IMR-90 (cell line): ENCODE measurements around the gene RECK. TPM values are rescaled to one million over a fixed set of nuclear protein-coding genes. Genes with fewer than 3 reads are reported as not detected.

Source experiments
- ATAC-seq: fragments of 200-7000 bp; cut with Tn5 transposase; 2 replicates; pipeline ENCODE4 v1.9.1; 2020; ENCODE audit warnings: low read depth, mild to moderate bottlenecking, moderate library complexity
- BruUV-seq: library from RNA; stranded (reverse); fragments of 400-500 nt; replicated peaks from 2 replicates; lab custom pipeline; 2021; lab: Mats Ljungman, UMichigan
- CTCF ChIA-PET: fragments of 300-600 bp; formaldehyde crosslinking; extraction: SDS; loops from one replicate; lab custom pipeline; 2021; ENCODE audit warnings: antibody characterized with exemption; lab: Yijun Ruan, JAX
- POLR2A ChIA-PET: fragments of 300-600 bp; sonication (Branson Sonifier 250); formaldehyde crosslinking; loops from one replicate; lab custom pipeline; 2022; ENCODE audit warnings: antibody characterized with exemption; ENCODE audit not compliant: unreplicated experiment; lab: Charles Lee
- DNase-seq: peaks from one replicate; pipeline ENCODE4 v3.0.0; 2013
- H2AFZ ChIP-seq: replicated peaks from 2 replicates; pipeline ENCODE3; 2013; ENCODE audit warnings: low read length, mild to moderate bottlenecking; ENCODE audit not compliant: poor library complexity
- H2AK5ac ChIP-seq: 2 replicates; pipeline ENCODE4 v1.6.1; 2013; ENCODE audit warnings: low read depth, low read length, inconsistent platforms
- H2AK9ac ChIP-seq: replicated peaks from 2 replicates; pipeline ENCODE3; 2013; ENCODE audit warnings: mild to moderate bottlenecking, low read depth, low read length, moderate library complexity; ENCODE audit not compliant: poor library complexity
- H2BK120ac ChIP-seq: 2 replicates; pipeline ENCODE4 v1.6.1; 2013; ENCODE audit warnings: low read depth, low read length, inconsistent platforms
- H2BK15ac ChIP-seq: 3 replicates; pipeline ENCODE4 v1.6.1; 2013; ENCODE audit warnings: low read depth, low read length, inconsistent platforms
- H2BK20ac ChIP-seq: 2 replicates; pipeline ENCODE4 v1.6.1; 2013; ENCODE audit warnings: low read depth, mild to moderate bottlenecking, inconsistent platforms, low read length, moderate library complexity
- H2BK5ac ChIP-seq: 2 replicates; pipeline ENCODE4 v1.6.1; 2013; ENCODE audit warnings: mild to moderate bottlenecking, low read depth, low read length, inconsistent platforms; ENCODE audit not compliant: poor library complexity, severe bottlenecking
- H3K14ac ChIP-seq: replicated peaks from 2 replicates; pipeline ENCODE4 v1.6.1; 2013; ENCODE audit warnings: low read depth, low read length, inconsistent platforms
- H3K18ac ChIP-seq: 2 replicates; pipeline ENCODE4 v1.6.1; 2013; ENCODE audit warnings: low read depth, low read length, control low read depth
- H3K23ac ChIP-seq: 2 replicates; pipeline ENCODE4 v1.6.1; 2013; ENCODE audit warnings: low read depth, low read length, inconsistent platforms
- H3K27ac ChIP-seq: 2 replicates; pipeline ENCODE4 v1.5.1; 2013; ENCODE audit warnings: mild to moderate bottlenecking, control low read depth, low read length; ENCODE audit not compliant: insufficient read depth
- H3K27me3 ChIP-seq: 2 replicates; pipeline ENCODE4 v1.6.1; 2013; ENCODE audit warnings: low read length; ENCODE audit not compliant: control insufficient read depth, insufficient read depth
- H3K36me3 ChIP-seq: 2 replicates; pipeline ENCODE4 v1.6.1; 2013; ENCODE audit warnings: low read length, mixed read lengths; ENCODE audit not compliant: control insufficient read depth, insufficient read depth
- H3K4ac ChIP-seq: 2 replicates; pipeline ENCODE4 v1.6.1; 2013; ENCODE audit warnings: low read depth, low read length, inconsistent platforms
- H3K4me1 ChIP-seq: 2 replicates; pipeline ENCODE4 v1.6.1; 2013; ENCODE audit warnings: low read length, mixed read lengths; ENCODE audit not compliant: control insufficient read depth, insufficient read depth
- H3K4me2 ChIP-seq: 2 replicates; pipeline ENCODE4 v1.6.1; 2013; ENCODE audit warnings: low read depth, mild to moderate bottlenecking, control low read depth, low read length, moderate library complexity
- H3K4me3 ChIP-seq: 2 replicates; pipeline ENCODE4 v1.5.1; 2013; ENCODE audit warnings: low read depth, mild to moderate bottlenecking, control low read depth, low read length, moderate library complexity; ENCODE audit not compliant: insufficient read depth
- H3K56ac ChIP-seq: 2 replicates; pipeline ENCODE4 v1.6.1; 2013; ENCODE audit warnings: low read length, inconsistent platforms; ENCODE audit not compliant: insufficient read depth; ENCODE audit errors: extremely low read depth
- H3K79me1 ChIP-seq, 2 experiments: 2 replicates each; pipeline ENCODE4 v1.6.1; 2013; ENCODE audit warnings: low read length in 2 of 2, inconsistent platforms in 1 of 2, low read depth in 1 of 2
- H3K9ac ChIP-seq: 2 replicates; pipeline ENCODE4 v1.6.1; 2013; ENCODE audit warnings: low read depth, low read length, control low read depth
- H3K9me1 ChIP-seq: 2 replicates; pipeline ENCODE4 v1.6.1; 2013; ENCODE audit warnings: low read length, inconsistent platforms; ENCODE audit not compliant: insufficient read depth
- H3K9me3 ChIP-seq: 2 replicates; pipeline ENCODE4 v1.6.1; 2013; ENCODE audit warnings: low read length; ENCODE audit not compliant: control insufficient read depth, insufficient read depth
- H4K20me1 ChIP-seq: 2 replicates; pipeline ENCODE4 v1.6.1; 2013; ENCODE audit warnings: low read length, inconsistent platforms; ENCODE audit not compliant: insufficient read depth
- H4K5ac ChIP-seq: 2 replicates; pipeline ENCODE4 v1.6.1; 2013; ENCODE audit warnings: mild to moderate bottlenecking, low read depth, low read length, control low read depth
- H4K8ac ChIP-seq, 2 experiments: 2 replicates each; pipeline ENCODE4 v1.6.1; 2013; ENCODE audit warnings: low read depth in 2 of 2, low read length in 2 of 2, control low read depth in 1 of 2, inconsistent platforms in 1 of 2
- H4K91ac ChIP-seq: 2 replicates; pipeline ENCODE4 v1.6.1; 2013; ENCODE audit warnings: low read depth, low read length, inconsistent platforms; ENCODE audit not compliant: insufficient read depth
- BHLHE40 ChIP-seq: fragments of 150-350 bp; IDR thresholded peaks from 2 replicates; pipeline ENCODE4 v1.6.1; 2016; ENCODE audit warnings: mild to moderate bottlenecking, low read depth, low read length
- CHD1 ChIP-seq: IDR thresholded peaks from 2 replicates; pipeline ENCODE4 v1.6.1; 2012; ENCODE audit warnings: low read depth, low read length, improper control_type of control experiment
- FOS ChIP-seq: fragments of 150-350 bp; IDR thresholded peaks from 2 replicates; pipeline ENCODE4 v1.6.1; 2016; ENCODE audit warnings: low read depth, low read length
- MAZ ChIP-seq: IDR thresholded peaks from 2 replicates; pipeline ENCODE4 v1.6.1; 2012; ENCODE audit warnings: low read depth, mild to moderate bottlenecking, low read length, improper control_type of control experiment, moderate library complexity, borderline replicate concordance
- NFE2L2 ChIP-seq: fragments of 150-350 bp; IDR thresholded peaks from 2 replicates; pipeline ENCODE4 v1.6.1; 2016; ENCODE audit warnings: low read depth, mild to moderate bottlenecking, low read length
- RAD21 ChIP-seq: IDR thresholded peaks from 2 replicates; pipeline ENCODE4 v1.6.1; 2012; ENCODE audit warnings: low read length, improper control_type of control experiment
- RCOR1 ChIP-seq: IDR thresholded peaks from 2 replicates; pipeline ENCODE4 v1.6.1; 2012; ENCODE audit warnings: mild to moderate bottlenecking, low read length, improper control_type of control experiment; ENCODE audit not compliant: insufficient replicate concordance
- RFX5 ChIP-seq: IDR thresholded peaks from 2 replicates; pipeline ENCODE4 v1.8.0; 2012; ENCODE audit warnings: low read depth, mild to moderate bottlenecking, low read length, moderate library complexity
- SMC3 ChIP-seq: fragments of 150-350 bp; IDR thresholded peaks from 2 replicates; pipeline ENCODE4 v1.6.1; 2016; ENCODE audit warnings: low read depth, mild to moderate bottlenecking, antibody characterized with exemption, low read length, moderate library complexity
- WGBS, 2 experiments: methylation state at CpG; one replicate each; pipeline versions ENCODE4 v1.1.5 to v1.1.7; 2013; ENCODE audit warnings: missing lambda C conversion rate in 2 of 2; ENCODE audit not compliant: insufficient read length in 1 of 2; ENCODE audit errors: extremely low coverage in 2 of 2; 5-methylcytosine and 5-hydroxymethylcytosine counted together
- dilution Hi-C: fragments of 300-500 bp; cut with HindIII; formaldehyde crosslinking; loops from one replicate; pipeline ENCODE4 v1.14.3; 2018; ENCODE audit warnings: low sequenced_read_pairs; ENCODE audit not compliant: unreplicated experiment
- in situ Hi-C: fragments of 300-500 bp; cut with MboI; formaldehyde crosslinking; loops from 3 replicates; pipeline ENCODE4 v1.14.3; 2019; ENCODE audit warnings: low sequenced_read_pairs, inconsistent platforms, mixed read lengths
- intact Hi-C: fragments of 100-400 bp; cut with micrococcal nuclease; formaldehyde crosslinking; loops from 2 replicates; pipeline ENCODE4 v1.10.0; 2022
- polyA plus RNA-seq, 3 experiments: library from polyadenylated mRNA; depleted of rRNA; stranded (reverse); fragments of >200 nt; gene quantifications; 2 replicates each; pipeline ENCODE4 v1.2.3, GENCODE V29; 2012; ENCODE audit warnings: low replicate concordance in 1 of 3
- total RNA-seq: library from RNA; depleted of rRNA; stranded (reverse); fragments of >200 nt; gene quantifications from 2 replicates; pipeline ENCODE4 v1.2.3, GENCODE V29; 2012
- TF ChIP-seq, protein P1 (sequence below): fragments of 150-350 bp; IDR thresholded peaks from 2 replicates; pipeline ENCODE4 v1.6.1; 2017; ENCODE audit warnings: mild to moderate bottlenecking, antibody characterized with exemption, low read length, low read depth
- TF ChIP-seq, protein P2 (sequence below): conservative IDR thresholded peaks from 2 replicates; pipeline ENCODE4 v1.5.1; 2012; ENCODE audit warnings: mild to moderate bottlenecking, low read depth, low read length, improper control_type of control experiment

Gene RECK
- total and polyA plus RNA-seq, 2 of the 4 experiments (the other 2 are of a cell fraction) = 23.5 to 44.0 TPM

DNA sequence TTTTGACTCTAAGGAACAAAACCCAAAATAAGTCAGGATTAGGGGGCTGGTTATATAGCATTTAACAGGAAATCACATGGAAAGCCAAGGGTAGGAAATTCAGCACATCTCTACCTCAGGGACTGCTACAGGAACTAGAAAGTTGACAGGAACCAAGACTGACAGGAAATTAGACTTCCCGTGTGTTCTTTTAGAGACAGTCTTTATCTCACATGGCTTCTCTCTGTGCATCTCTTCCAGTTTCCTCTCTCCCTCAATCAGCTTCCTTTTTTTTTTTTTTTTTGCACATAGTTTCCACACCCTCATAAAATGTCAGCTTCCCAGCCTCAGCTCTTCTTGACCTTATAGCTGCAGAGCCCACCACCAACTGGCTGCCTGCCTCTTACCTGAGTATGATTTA is 4.8 kb downstream of the RECK start:
- Histone ChIP-seq H2BK120ac (no peak overlapping the region), H3K56ac (no peak overlapping the region), H3K79me1 (peaks cover 4 to 30% of the 10 kb centered on the region in 2 experiments), H3K9me3 (no peaks in the 10 kb centered on the region), H3K14ac (0 out of 2 replicates have a peak overlapping the region, but pooled peaks have one; percentile 43), H3K4me3 (no peak overlapping the region), H3K18ac (no peak overlapping the region), H3K27ac (peak overlapping the region; percentile 55; the same call in 1 of the 2 replicates), H2BK15ac (no peak overlapping the region), H4K20me1 (peaks cover 60% of the 10 kb centered on the region), H2BK20ac (peak overlapping the region; percentile 26; the same call in 1 of the 2 replicates), H2AK5ac (0 out of 2 replicates have a peak overlapping the region, but pooled peaks have one; percentile 42), H4K91ac (no peak overlapping the region), H3K4me1 (peaks cover 8% of the 10 kb centered on the region), H2BK5ac (peak overlapping the region; percentile 53), H3K36me3 (peaks cover 2% of the 10 kb centered on the region; the same call in 1 of the 2 replicates), H4K8ac (peak overlapping the region; percentile 9 to 57; a peak in 2 of 4 replicates), H2AFZ (no peak overlapping the region), H3K9me1 (peaks cover 3% of the 10 kb centered on the region), H3K4me2 (peak overlapping the region; percentile 60), H3K27me3 (no peaks in the 10 kb centered on the region), H3K9ac (no peak overlapping the region; the same call in 1 of the 2 replicates), H3K4ac (peak overlapping the region; percentile 32; the same call in 1 of the 2 replicates), H4K5ac (0 out of 2 replicates have a peak overlapping the region, but pooled peaks have one; percentile 40), H2AK9ac (no peak overlapping the region), H3K23ac (peak overlapping the region; percentile 79; the same call in 1 of the 2 replicates)
- TF ChIP-seq CHD1 (no peak), BHLHE40 (no peak), NFE2L2 (no peak), FOS (no peak), RFX5 (no peak), RCOR1 (no peak), MAZ (no peak), SMC3 (no peak), RAD21 (no peak)
- TF ChIP-seq, protein P1, sequence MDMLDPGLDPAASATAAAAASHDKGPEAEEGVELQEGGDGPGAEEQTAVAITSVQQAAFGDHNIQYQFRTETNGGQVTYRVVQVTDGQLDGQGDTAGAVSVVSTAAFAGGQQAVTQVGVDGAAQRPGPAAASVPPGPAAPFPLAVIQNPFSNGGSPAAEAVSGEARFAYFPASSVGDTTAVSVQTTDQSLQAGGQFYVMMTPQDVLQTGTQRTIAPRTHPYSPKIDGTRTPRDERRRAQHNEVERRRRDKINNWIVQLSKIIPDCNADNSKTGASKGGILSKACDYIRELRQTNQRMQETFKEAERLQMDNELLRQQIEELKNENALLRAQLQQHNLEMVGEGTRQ = no peak
- TF ChIP-seq, protein P2, sequence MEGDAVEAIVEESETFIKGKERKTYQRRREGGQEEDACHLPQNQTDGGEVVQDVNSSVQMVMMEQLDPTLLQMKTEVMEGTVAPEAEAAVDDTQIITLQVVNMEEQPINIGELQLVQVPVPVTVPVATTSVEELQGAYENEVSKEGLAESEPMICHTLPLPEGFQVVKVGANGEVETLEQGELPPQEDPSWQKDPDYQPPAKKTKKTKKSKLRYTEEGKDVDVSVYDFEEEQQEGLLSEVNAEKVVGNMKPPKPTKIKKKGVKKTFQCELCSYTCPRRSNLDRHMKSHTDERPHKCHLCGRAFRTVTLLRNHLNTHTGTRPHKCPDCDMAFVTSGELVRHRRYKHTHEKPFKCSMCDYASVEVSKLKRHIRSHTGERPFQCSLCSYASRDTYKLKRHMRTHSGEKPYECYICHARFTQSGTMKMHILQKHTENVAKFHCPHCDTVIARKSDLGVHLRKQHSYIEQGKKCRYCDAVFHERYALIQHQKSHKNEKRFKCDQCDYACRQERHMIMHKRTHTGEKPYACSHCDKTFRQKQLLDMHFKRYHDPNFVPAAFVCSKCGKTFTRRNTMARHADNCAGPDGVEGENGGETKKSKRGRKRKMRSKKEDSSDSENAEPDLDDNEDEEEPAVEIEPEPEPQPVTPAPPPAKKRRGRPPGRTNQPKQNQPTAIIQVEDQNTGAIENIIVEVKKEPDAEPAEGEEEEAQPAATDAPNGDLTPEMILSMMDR = no peak
- ATAC-seq = no peak
- DNase-seq = no peak
- no TSS peak for BruUV-seq
- dilution Hi-C loops (no loop called here), intact Hi-C loops (loop anchor here (2.0 kb wide), 1 partner anchor 23 kb away; no protein-coding TSS in a partner anchor), in situ Hi-C loops (no loop called here)
- ChIA-PET POLR2A (interaction anchor here (0.6 kb wide), 1 partner anchor 148 kb away, joined by 3 read pairs; no protein-coding TSS in a partner anchor), CTCF (interaction anchor here (1.0 kb wide), 1 partner anchor 251 kb away, joined by 3 read pairs; no protein-coding TSS in a partner anchor)
- no CpG with 5 or more reads among the region's 1 CpG for WGBS, 2 experiments
